Fibroblast of lung (primary cell): ENCODE data around the gene PDZD2. TPM values are rescaled to one million over a fixed set of nuclear protein-coding genes. Genes with fewer than 3 reads are reported as not detected.

Experiments used
- DNase-seq, 2 donors: peaks; one replicate each; pipeline versions ENCODE4 v3.0.0 to v3.0.0-alpha.2; 2010; ENCODE audit warnings: low read depth in 2 of 2
- H2AFZ ChIP-seq: 2 replicates; pipeline ENCODE4 v1.5.1; 2012; ENCODE audit warnings: low read length, control low read depth, inconsistent platforms
- H3K27ac ChIP-seq: 2 replicates; pipeline ENCODE4 v1.5.1; 2011; ENCODE audit warnings: low read length, control low read depth; ENCODE audit not compliant: insufficient read depth
- H3K27me3 ChIP-seq: 2 replicates; pipeline ENCODE4 v1.5.1; 2011; ENCODE audit warnings: mild to moderate bottlenecking, low read length; ENCODE audit not compliant: control insufficient read depth, insufficient read depth
- H3K36me3 ChIP-seq: 2 replicates; pipeline ENCODE4 v1.5.1; 2011; ENCODE audit warnings: low read length; ENCODE audit not compliant: control insufficient read depth, insufficient read depth
- H3K4me1 ChIP-seq: 2 replicates; pipeline ENCODE4 v1.5.1; 2011; ENCODE audit warnings: low read length; ENCODE audit not compliant: control insufficient read depth, insufficient read depth; ENCODE audit errors: extremely low read depth
- H3K4me2 ChIP-seq: 2 replicates; pipeline ENCODE4 v1.5.1; 2011; ENCODE audit warnings: low read length, control low read depth; ENCODE audit not compliant: insufficient read depth; ENCODE audit errors: extremely low read depth
- H3K4me3 ChIP-seq, 4 experiments: fragments of 200-600 bp in 1 of 4; sonication (generic) in 1 of 4; replicated peaks in 1 of 4; 2 replicates each; pipeline ENCODE4 v1.5.1; 2011 to 2016; ENCODE audit warnings: low read length in 4 of 4, low read depth in 3 of 4, mild to moderate bottlenecking in 3 of 4, control low read depth in 2 of 4, inconsistent platforms in 1 of 4, mixed read lengths in 1 of 4; ENCODE audit not compliant: insufficient read depth in 1 of 4; ENCODE audit errors: control extremely low read depth in 1 of 4
- H3K79me2 ChIP-seq: 2 replicates; pipeline ENCODE4 v1.5.1; 2012; ENCODE audit warnings: mild to moderate bottlenecking, low read length, inconsistent platforms; ENCODE audit not compliant: control insufficient read depth, insufficient read depth
- H3K9ac ChIP-seq: 2 replicates; pipeline ENCODE4 v1.5.1; 2011; ENCODE audit warnings: mild to moderate bottlenecking, low read length, control low read depth; ENCODE audit not compliant: insufficient read depth
- H3K9me3 ChIP-seq: 2 replicates; pipeline ENCODE4 v1.5.1; 2012; ENCODE audit warnings: low read depth, low read length; ENCODE audit not compliant: control insufficient read depth, insufficient read depth
- H4K20me1 ChIP-seq: 2 replicates; pipeline ENCODE4 v1.5.1; 2011; ENCODE audit warnings: low read length; ENCODE audit not compliant: control insufficient read depth, insufficient read depth; ENCODE audit errors: extremely low read depth
- CTCF ChIP-seq, 2 donors: IDR thresholded peaks in 1 of 2; conservative IDR thresholded peaks in 1 of 2; 1 replicate in 1 of 2; 2 replicates in 1 of 2; pipeline ENCODE4 v1.5.1; 2011 to 2012; ENCODE audit warnings: low read length in 2 of 2, control low read depth in 1 of 2, inconsistent platforms in 1 of 2, low read depth in 1 of 2, mild to moderate bottlenecking in 1 of 2
- EZH2 ChIP-seq: IDR thresholded peaks from 2 replicates; pipeline ENCODE4 v1.5.1; 2012; ENCODE audit warnings: low read length, control low read depth, mild to moderate bottlenecking; ENCODE audit errors: missing control alignments
- polyA plus RNA-seq, 2 donors: library from polyadenylated mRNA; depleted of rRNA in 1 of 2; stranded (reverse) in 1 of 2; unstranded in 1 of 2; fragments of >200 nt; gene quantifications; 2 replicates each; pipeline ENCODE4 v1.2.1, GENCODE V29; 2011 to 2012; ENCODE audit warnings: missing spikeins in 1 of 2
- total RNA-seq: library from RNA; depleted of rRNA; stranded (reverse); fragments of >200 nt; gene quantifications from 2 replicates; pipeline ENCODE4 v1.2.1, GENCODE V29; 2014

The PDZD2 gene
- total and polyA plus RNA-seq, 2 donors (not counting 1 experiment from before 2014, with no cell fraction given) = 0.33 to 0.40 TPM

DNA sequence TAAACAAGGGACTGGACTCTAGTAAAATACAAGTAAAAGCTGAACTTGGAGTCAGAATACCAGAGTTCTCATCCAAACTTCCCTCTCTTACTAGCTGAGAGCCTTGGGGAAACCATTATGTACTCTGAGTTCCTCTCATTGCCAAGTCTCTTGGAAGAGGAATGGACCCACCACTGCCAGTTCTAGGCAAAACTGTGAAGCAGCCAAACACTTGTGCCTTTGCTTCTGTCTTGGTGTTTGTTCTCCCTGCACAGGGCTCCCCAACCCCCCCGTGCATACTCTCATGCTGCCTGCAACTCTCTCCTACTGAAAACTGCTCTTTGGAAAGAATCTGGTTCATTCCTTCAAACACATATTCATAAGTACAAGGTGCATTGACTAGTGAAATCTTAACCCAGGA lies 102.6 kb downstream of the PDZD2 start:
- Histone ChIP-seq H2AFZ (no peak overlapping the region), H3K27ac (no peak overlapping the region), H3K9ac (no peak overlapping the region), H4K20me1 (no peaks in the 10 kb centered on the region), H3K9me3 (no peaks in the 10 kb centered on the region), H3K4me2 (no peak overlapping the region), H3K36me3 (no peaks in the 10 kb centered on the region), H3K4me1 (no peaks in the 10 kb centered on the region), H3K79me2 (no peaks in the 10 kb centered on the region), H3K27me3 (no peaks in the 10 kb centered on the region), H3K4me3 (no peak overlapping the region)
- no peak for TF ChIP-seq CTCF (conservative IDR thresholded peaks at IDR 0.05 in 1 of 2, IDR thresholded peaks at IDR 0.05 in 1 of 2; ENCODE audit: low read depth in 1 of 2, low read length in 2 of 2)
- TF ChIP-seq EZH2 = no peak
- no peak for DNase-seq

DNA sequence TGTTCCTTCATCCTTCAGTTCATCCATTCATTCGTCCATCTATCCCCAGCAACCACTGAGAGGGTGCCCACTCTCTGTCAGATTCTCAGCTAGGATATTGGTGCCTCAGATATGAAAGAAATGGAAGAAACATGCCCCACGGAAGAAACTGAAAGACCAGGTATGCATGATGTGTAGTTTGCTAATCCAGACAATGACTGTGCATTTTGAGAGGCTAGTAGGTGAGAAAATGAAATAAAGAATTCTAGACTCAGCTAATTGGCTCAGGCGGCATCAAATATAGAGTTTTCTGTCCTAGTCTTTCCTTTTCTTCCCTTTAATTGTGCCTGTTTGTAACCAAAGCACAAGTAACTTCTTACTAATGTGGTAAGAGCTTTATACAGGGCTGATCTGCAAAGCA lies 104.7 kb downstream of the PDZD2 start:
- Histone ChIP-seq H3K9me3 (no peaks in the 10 kb centered on the region), H3K36me3 (no peaks in the 10 kb centered on the region), H2AFZ (no peak overlapping the region), H3K4me1 (no peaks in the 10 kb centered on the region), H3K27me3 (no peaks in the 10 kb centered on the region), H3K27ac (no peak overlapping the region), H3K79me2 (no peaks in the 10 kb centered on the region), H3K4me3 (no peak overlapping the region), H4K20me1 (no peaks in the 10 kb centered on the region), H3K9ac (no peak overlapping the region), H3K4me2 (no peak overlapping the region)
- DNase-seq = no peak
- TF ChIP-seq EZH2 = no peak
- TF ChIP-seq CTCF (conservative IDR thresholded peaks at IDR 0.05 in 1 of 2, IDR thresholded peaks at IDR 0.05 in 1 of 2; ENCODE audit: low read depth in 1 of 2, low read length in 2 of 2) = no peak

GRCh38 chr5:31748458-31749172 lies 109.7 kb downstream of the PDZD2 start:
- Histone ChIP-seq H3K27ac (no peak overlapping the region), H4K20me1 (no peaks in the 10 kb centered on the region), H3K27me3 (no peaks in the 10 kb centered on the region), H3K9me3 (no peaks in the 10 kb centered on the region), H3K4me3 (no peak overlapping the region), H3K36me3 (no peaks in the 10 kb centered on the region), H3K4me1 (no peaks in the 10 kb centered on the region), H3K79me2 (no peaks in the 10 kb centered on the region), H3K4me2 (no peak overlapping the region), H3K9ac (no peak overlapping the region), H2AFZ (no peak overlapping the region)
- no peak for TF ChIP-seq CTCF (conservative IDR thresholded peaks at IDR 0.05 in 1 of 2, IDR thresholded peaks at IDR 0.05 in 1 of 2; ENCODE audit: low read depth in 1 of 2, low read length in 2 of 2)
- no peak for DNase-seq
